Measurements from ENCODE around the gene SMG9.
A peak's percentile ranks its signal among the peaks of the same experiment; 100 is the strongest.

SMG9 gene

GRCh38 chr19:43778651-43779050 lies 23.9 kb upstream of the SMG9 start (continued):
- TF ChIP-seq, protein P1, sequence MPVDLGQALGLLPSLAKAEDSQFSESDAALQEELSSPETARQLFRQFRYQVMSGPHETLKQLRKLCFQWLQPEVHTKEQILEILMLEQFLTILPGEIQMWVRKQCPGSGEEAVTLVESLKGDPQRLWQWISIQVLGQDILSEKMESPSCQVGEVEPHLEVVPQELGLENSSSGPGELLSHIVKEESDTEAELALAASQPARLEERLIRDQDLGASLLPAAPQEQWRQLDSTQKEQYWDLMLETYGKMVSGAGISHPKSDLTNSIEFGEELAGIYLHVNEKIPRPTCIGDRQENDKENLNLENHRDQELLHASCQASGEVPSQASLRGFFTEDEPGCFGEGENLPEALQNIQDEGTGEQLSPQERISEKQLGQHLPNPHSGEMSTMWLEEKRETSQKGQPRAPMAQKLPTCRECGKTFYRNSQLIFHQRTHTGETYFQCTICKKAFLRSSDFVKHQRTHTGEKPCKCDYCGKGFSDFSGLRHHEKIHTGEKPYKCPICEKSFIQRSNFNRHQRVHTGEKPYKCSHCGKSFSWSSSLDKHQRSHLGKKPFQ (tag by site-specific recombination; IDR thresholded peaks at IDR 0.05): no peak
- TF ChIP-seq, protein P2, sequence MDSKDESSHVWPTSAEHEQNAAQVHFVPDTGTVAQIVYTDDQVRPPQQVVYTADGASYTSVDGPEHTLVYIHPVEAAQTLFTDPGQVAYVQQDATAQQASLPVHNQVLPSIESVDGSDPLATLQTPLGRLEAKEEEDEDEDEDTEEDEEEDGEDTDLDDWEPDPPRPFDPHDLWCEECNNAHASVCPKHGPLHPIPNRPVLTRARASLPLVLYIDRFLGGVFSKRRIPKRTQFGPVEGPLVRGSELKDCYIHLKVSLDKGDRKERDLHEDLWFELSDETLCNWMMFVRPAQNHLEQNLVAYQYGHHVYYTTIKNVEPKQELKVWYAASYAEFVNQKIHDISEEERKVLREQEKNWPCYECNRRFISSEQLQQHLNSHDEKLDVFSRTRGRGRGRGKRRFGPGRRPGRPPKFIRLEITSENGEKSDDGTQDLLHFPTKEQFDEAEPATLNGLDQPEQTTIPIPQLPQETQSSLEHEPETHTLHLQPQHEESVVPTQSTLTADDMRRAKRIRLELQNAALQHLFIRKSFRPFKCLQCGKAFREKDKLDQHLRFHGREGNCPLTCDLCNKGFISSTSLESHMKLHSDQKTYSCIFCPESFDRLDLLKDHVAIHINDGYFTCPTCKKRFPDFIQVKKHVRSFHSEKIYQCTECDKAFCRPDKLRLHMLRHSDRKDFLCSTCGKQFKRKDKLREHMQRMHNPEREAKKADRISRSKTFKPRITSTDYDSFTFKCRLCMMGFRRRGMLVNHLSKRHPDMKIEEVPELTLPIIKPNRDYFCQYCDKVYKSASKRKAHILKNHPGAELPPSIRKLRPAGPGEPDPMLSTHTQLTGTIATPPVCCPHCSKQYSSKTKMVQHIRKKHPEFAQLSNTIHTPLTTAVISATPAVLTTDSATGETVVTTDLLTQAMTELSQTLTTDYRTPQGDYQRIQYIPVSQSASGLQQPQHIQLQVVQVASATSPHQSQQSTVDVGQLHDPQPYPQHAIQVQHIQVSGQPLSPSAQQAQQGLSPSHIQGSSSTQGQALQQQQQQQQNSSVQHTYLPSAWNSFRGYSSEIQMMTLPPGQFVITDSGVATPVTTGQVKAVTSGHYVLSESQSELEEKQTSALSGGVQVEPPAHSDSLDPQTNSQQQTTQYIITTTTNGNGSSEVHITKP (tag by site-specific recombination; IDR thresholded peaks at IDR 0.05): no peak
- TF ChIP-seq ZNF311 (tag by site-specific recombination; IDR thresholded peaks at IDR 0.05; ENCODE audit: borderline replicate concordance) (no peak), SP3 (tag by site-specific recombination; IDR thresholded peaks at IDR 0.05) (no peak), HIC1 (tag by site-specific recombination; IDR thresholded peaks at IDR 0.05) (no peak)

DNA sequence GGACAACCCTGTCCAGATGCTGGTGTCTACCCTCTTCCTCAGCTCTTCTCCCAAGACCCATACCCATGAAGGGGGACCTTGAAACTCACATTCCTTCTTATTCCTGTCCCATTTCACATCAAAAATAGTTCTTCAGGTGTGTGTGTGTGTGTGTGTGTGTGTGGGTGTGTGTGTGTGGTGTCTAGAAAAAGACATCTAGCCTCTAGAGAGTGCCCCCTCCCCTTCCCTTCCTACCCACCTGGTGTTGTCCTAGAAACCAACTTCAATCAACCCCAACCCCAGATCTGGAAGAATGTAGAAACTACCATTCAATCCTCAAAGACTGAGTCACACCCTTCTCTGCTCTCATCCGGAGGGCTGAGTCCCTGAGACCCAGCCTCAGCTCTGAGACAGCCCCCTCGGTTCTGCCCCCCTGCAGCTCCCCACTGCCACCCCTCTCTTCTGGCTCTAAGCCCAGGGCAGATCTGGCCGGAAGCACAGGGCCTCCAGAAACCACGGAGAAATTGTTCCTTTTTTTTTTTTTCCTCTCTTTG lies 22.5 kb upstream of the SMG9 start:
- no peaks in the 10 kb centered on the region for H3K36me3 ChIP-seq (ENCODE audit: control insufficient read depth in 2 of 2, insufficient read depth in 1 of 2, low read length in 2 of 2)
- ChIA-PET POLR2A (interaction anchor here (0.6 to 2.8 kb wide), 4 partner anchors 11 to 50 kb away, joined by 5 to 15 read pairs (median 6); partner anchors contain the start of genes SMG9 and ZNF283), CTCF (interaction anchor here (0.6 to 17.4 kb wide), 12 partner anchors 8 to 454 kb away, joined by 3 to 203 read pairs (median 4); partner anchors contain the start of genes SMG9 and ZNF576)
- H3K4me1 ChIP-seq (ENCODE audit: control insufficient read depth, insufficient read depth, low read length): peaks cover 10% of the 10 kb centered on the region; the same call in 1 of the 2 replicates
- 0 out of 2 replicates have a peak overlapping the region, but pooled peaks have one; percentile 4 for H3K27ac ChIP-seq (ENCODE audit: extremely low read depth, low read depth, low read length)
- no peak overlapping the region for H3K4me3 ChIP-seq (ENCODE audit: low read depth, low read length)
- no peaks in the 10 kb centered on the region for H3K9me3 ChIP-seq (ENCODE audit: control insufficient read depth, insufficient read depth, low read depth, low read length)
- TF ChIP-seq KLF17 (tag by site-specific recombination; IDR thresholded peaks at IDR 0.05): no peak
- TF ChIP-seq GLIS1 (tag by site-specific recombination; IDR thresholded peaks at IDR 0.05): peak; percentile 71
- TF ChIP-seq, protein P3, sequence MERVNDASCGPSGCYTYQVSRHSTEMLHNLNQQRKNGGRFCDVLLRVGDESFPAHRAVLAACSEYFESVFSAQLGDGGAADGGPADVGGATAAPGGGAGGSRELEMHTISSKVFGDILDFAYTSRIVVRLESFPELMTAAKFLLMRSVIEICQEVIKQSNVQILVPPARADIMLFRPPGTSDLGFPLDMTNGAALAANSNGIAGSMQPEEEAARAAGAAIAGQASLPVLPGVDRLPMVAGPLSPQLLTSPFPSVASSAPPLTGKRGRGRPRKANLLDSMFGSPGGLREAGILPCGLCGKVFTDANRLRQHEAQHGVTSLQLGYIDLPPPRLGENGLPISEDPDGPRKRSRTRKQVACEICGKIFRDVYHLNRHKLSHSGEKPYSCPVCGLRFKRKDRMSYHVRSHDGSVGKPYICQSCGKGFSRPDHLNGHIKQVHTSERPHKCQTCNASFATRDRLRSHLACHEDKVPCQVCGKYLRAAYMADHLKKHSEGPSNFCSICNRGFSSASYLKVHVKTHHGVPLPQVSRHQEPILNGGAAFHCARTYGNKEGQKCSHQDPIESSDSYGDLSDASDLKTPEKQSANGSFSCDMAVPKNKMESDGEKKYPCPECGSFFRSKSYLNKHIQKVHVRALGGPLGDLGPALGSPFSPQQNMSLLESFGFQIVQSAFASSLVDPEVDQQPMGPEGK (tag by site-specific recombination; IDR thresholded peaks at IDR 0.05): peak; percentile 30
- TF ChIP-seq OVOL3 (tag by site-specific recombination; IDR thresholded peaks at IDR 0.05): no peak
- TF ChIP-seq KLF8 (tag by site-specific recombination; IDR thresholded peaks at IDR 0.05): 0 out of 2 replicates have a peak, but pooled peaks have one; percentile 15
- no peak for TF ChIP-seq ZNF175 (tag by site-specific recombination; IDR thresholded peaks at IDR 0.05)
- no peak for TF ChIP-seq BCL11A (tag by site-specific recombination; IDR thresholded peaks at IDR 0.05; ENCODE audit: low read depth)
- no peak for TF ChIP-seq ZNF561 (tag by site-specific recombination; IDR thresholded peaks at IDR 0.05; ENCODE audit: borderline replicate concordance)
- no peak for TF ChIP-seq MEIS1 (CRISPR knock-in tag; IDR thresholded peaks at IDR 0.05; ENCODE audit: borderline replicate concordance)
- no peak for TF ChIP-seq ZNF549 (tag by site-specific recombination; IDR thresholded peaks at IDR 0.05)
- no peak for TF ChIP-seq TSHZ1 (tag by site-specific recombination; IDR thresholded peaks at IDR 0.05; ENCODE audit: borderline replicate concordance)
- TF ChIP-seq GLI2 (tag by site-specific recombination; IDR thresholded peaks at IDR 0.05; ENCODE audit: borderline replicate concordance, low read depth): no peak
- peak; percentile 32 for TF ChIP-seq ZFHX2 (tag by site-specific recombination; conservative IDR thresholded peaks at IDR 0.05)
- TF ChIP-seq ZFP37 (tag by site-specific recombination; IDR thresholded peaks at IDR 0.05): no peak
- peak; percentile 67; the same call in 1 of the 2 replicates for TF ChIP-seq ZNF121 (tag by site-specific recombination; IDR thresholded peaks at IDR 0.05)
